Activated T-cell treated with anti-CD3 and anti-CD28 coated beads, Interleukin-2, amount 50 U/mL, for 72 hours (primary cell): Measurements from ENCODE around the gene DNAJC1. TPM values are rescaled to one million over a fixed set of nuclear protein-coding genes. Genes with fewer than 3 reads are reported as not detected.
"Not testable (repeated sequence)": the region's sequence is repeated elsewhere in the genome, so short reads cannot be mapped to it uniquely, and the experiment has no call there.

Source experiments
- ATAC-seq, 2 donors: fragments of 150-1000 bp; cut with Tn5 transposase; replicated peaks in 1 of 2; 2 replicates each; pipeline ENCODE4 v1.10.0; 2021; ENCODE audit warnings: moderate library complexity in 2 of 2, mild to moderate bottlenecking in 1 of 2
- DNase-seq, 2 donors: peaks; one replicate each; pipeline ENCODE4 v3.0.0; 2021 to 2022; ENCODE audit warnings: mixed read lengths in 1 of 2
- H3K27ac Mint-ChIP-seq: one replicate; pipeline ENCODE4 v1.8.0; 2022; ENCODE audit warnings: mild to moderate bottlenecking, moderate library complexity, mixed read lengths
- H3K27me3 Mint-ChIP-seq: one replicate; pipeline ENCODE4 v1.8.0; 2022; ENCODE audit warnings: low read depth, mixed read lengths
- H3K36me3 Mint-ChIP-seq, 2 donors: one replicate each; pipeline ENCODE4 v1.8.0; 2022; ENCODE audit warnings: mixed read lengths in 2 of 2, mild to moderate bottlenecking in 1 of 2; ENCODE audit not compliant: insufficient read depth in 2 of 2
- H3K4me1 Mint-ChIP-seq: one replicate; pipeline ENCODE4 v1.8.0; 2022; ENCODE audit warnings: low read depth, mixed read lengths
- H3K4me3 Mint-ChIP-seq, 2 donors: one replicate each; pipeline ENCODE4 v1.8.0; 2022; ENCODE audit warnings: mild to moderate bottlenecking in 2 of 2, mixed read lengths in 2 of 2, moderate library complexity in 2 of 2
- H3K9me3 Mint-ChIP-seq, 2 donors: one replicate each; pipeline ENCODE4 v1.8.0; 2022; ENCODE audit warnings: mixed read lengths in 2 of 2
- total RNA-seq, 2 donors: library from RNA; stranded (reverse); gene quantifications; one replicate each; pipeline ENCODE4 v1.2.3, GENCODE V29; 2022

The DNAJC1 gene
- total RNA-seq, 2 donors from 2014 or later = 40.6 to 42.4 TPM

DNA sequence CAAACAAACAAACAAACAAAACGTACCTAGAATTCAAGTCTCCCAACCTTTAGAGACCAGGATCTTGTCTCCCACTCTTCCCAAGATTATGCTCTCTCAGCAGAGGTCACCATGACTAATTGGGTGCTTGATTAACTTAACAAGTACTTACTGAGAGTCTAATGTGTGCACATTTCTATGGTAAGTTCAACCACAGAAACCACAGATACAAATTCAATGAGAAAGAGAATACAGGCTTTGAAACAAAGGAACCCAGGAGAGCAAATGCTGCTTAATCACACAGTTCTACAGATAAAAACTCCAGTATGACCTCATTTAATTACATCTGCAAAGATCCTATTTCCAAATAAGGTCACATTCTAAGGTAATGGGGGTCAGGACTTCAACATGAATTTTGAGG lies 142.8 kb downstream of the DNAJC1 start:
- Mint-ChIP-seq H3K4me1 (no peaks in the 10 kb centered on the region), H3K27me3 (no peaks in the 10 kb centered on the region), H3K36me3 (peaks cover 0 to 1% of the 10 kb centered on the region in 2 donors), H3K27ac (peak overlapping the region; percentile 87), H3K4me3 (no peak overlapping the region), H3K9me3 (no peaks in the 10 kb centered on the region)
- no peak for ATAC-seq
- DNase-seq = no peak

DNA sequence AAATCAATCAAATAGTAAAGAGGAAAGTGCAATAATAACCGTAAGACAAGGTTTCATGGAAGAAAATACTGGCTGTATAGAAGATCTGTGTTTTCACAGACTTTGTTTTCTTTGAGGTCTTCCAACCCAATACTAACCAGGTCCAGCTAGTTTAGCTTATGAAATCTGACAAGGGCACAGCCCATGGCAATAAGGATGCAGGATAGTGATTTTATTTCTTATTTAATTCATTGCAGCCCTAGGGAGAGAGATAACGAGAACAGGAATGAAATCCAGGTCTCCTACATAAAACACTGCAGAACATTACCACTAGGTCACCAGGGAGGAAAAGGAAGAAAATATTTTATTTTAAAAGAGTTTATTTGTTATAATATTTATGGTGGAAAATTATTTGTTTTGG lies 145.1 kb downstream of the DNAJC1 start:
- no peak overlapping the region for H3K4me3 Mint-ChIP-seq
- DNase-seq (no peak), ATAC-seq (no peak)

DNA sequence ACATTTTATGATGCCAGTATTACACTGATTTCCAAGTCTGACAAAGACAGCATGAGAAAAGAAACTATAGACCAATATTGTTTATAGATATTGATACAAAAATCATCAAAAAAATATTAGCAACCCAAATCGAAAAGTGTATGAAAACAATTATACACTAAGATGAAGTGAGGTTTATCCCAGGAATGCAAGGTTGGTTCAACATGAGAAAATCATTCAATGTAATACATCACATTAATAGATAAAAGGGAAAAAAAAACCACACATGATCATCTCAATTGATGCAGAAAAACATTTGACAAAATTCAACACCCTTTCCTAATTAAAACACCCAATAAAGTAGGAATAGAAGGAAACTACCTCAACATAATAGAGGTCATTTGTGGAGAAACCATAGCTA lies 153.9 kb downstream of the DNAJC1 start:
- H3K4me1 Mint-ChIP-seq = no peaks in the 10 kb centered on the region
- peaks cover 9 to 13% of the 10 kb centered on the region in 2 donors for H3K9me3 Mint-ChIP-seq
- no peak for ATAC-seq
- H3K27me3 Mint-ChIP-seq = no peaks in the 10 kb centered on the region
- H3K36me3 Mint-ChIP-seq = peaks cover 16 to 31% of the 10 kb centered on the region in 2 donors
- H3K27ac Mint-ChIP-seq = no peak overlapping the region
- no peak for DNase-seq
- H3K4me3 Mint-ChIP-seq = no peak overlapping the region

More for the DNA sequence above, 145.1 kb downstream of the DNAJC1 start:
- Mint-ChIP-seq H3K36me3 (peaks cover 0 to 1% of the 10 kb centered on the region in 2 donors), H3K27me3 (no peaks in the 10 kb centered on the region), H3K9me3 (no peaks in the 10 kb centered on the region), H3K27ac (no peak overlapping the region), H3K4me1 (no peaks in the 10 kb centered on the region)

DNA sequence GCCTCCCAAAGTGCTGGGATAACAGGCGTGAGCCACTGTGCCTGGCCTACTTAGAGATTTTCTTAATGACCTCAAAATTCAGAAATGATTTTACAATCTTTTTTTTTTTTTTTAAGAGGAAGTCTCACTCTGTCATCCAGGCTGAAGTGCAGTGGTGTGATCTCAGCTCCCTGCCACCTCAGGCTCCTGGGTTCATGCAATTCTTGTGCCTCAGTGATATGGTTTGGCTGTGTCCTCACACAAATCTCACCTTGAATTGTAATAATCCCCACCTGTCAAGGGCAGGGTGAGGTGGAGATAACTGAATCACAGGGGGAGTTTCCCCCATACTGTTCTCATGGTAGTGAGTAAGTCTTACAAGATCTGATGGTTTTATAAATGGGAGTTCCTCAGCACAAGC lies 159.9 kb downstream of the DNAJC1 start:
- Mint-ChIP-seq H3K4me3 (no peak overlapping the region), H3K4me1 (no peaks in the 10 kb centered on the region), H3K27me3 (no peaks in the 10 kb centered on the region), H3K27ac (no peak overlapping the region), H3K36me3 (peaks cover 13 to 14% of the 10 kb centered on the region in 2 donors), H3K9me3 (peaks cover 5 to 15% of the 10 kb centered on the region in 2 donors)
- no peak for ATAC-seq
- DNase-seq = no peak

DNA sequence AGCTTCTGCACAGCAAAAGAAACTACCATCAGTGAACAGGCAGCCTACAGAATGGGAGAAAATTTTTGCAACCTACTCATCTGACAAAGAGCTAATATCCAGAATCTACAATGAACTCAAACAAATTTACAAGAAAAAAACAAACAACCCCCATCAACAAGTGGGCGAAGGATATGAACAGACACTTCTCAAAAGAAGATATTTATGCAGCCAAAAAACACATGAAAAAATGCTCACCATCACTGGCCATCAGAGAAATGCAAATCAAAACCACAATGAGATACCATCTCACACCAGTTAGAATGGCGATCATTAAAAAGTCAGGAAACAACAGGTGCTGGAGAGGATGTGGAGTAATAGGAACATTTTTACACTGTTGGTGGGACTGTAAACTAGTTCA lies 162.3 kb downstream of the DNAJC1 start:
- peaks cover 13 to 15% of the 10 kb centered on the region in 2 donors for H3K36me3 Mint-ChIP-seq
- H3K4me1 Mint-ChIP-seq, ATAC-seq, H3K27me3 Mint-ChIP-seq, H3K4me3 Mint-ChIP-seq, H3K27ac Mint-ChIP-seq, DNase-seq: not testable (repeated sequence)
- peaks cover 5 to 17% of the 10 kb centered on the region in 2 donors for H3K9me3 Mint-ChIP-seq

DNA sequence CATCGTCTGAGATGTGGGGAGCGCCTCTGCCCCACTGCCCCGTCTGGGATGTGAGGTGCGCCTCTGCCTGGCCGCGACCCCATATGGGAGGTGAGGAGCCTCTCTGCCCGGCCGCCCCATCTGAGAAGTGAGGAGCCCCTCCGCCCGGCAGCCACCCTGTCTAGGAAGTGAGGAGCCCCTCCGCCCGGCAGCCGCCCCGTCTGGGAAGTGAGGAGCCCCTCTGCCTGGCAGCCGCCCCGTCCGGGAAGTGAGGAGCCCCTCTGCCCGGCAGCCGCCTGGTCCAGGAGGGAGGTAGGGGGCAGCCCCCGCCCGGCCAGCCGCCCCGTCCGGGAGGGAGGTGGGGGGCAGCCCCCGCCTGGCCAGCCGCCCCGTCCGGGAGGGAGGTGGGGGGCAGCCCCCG lies 166.0 kb downstream of the DNAJC1 start:
- H3K27ac Mint-ChIP-seq, ATAC-seq, H3K4me3 Mint-ChIP-seq, DNase-seq, H3K27me3 Mint-ChIP-seq, H3K4me1 Mint-ChIP-seq: not testable (repeated sequence)
- H3K9me3 Mint-ChIP-seq = peaks cover 11 to 26% of the 10 kb centered on the region in 2 donors
- peaks cover 30 to 38% of the 10 kb centered on the region in 2 donors for H3K36me3 Mint-ChIP-seq

DNA sequence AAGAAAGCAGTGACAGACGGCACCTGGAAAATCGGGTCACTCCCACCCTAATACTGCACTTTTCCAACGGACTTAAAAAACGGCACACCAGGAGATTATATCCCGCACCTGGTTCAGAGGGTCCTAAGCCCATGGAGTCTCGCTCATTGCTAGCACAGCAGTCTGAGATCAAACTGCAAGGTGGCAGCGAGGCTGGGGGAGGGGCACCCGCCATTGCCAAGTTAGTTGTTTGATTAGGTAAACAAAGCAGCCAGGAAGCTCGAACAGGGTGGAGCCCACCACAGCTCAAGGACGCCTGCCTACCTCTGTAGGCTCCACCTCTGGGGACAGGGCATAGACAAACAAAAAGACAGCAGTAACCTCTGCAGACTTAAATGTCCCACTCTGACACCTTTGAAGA lies 169.0 kb downstream of the DNAJC1 start:
- not testable (repeated sequence) for H3K4me3 Mint-ChIP-seq, H3K4me1 Mint-ChIP-seq, H3K27ac Mint-ChIP-seq, ATAC-seq, H3K27me3 Mint-ChIP-seq, DNase-seq
- peaks cover 22 to 36% of the 10 kb centered on the region in 2 donors for H3K9me3 Mint-ChIP-seq
- H3K36me3 Mint-ChIP-seq = peaks cover 41 to 50% of the 10 kb centered on the region in 2 donors

DNA sequence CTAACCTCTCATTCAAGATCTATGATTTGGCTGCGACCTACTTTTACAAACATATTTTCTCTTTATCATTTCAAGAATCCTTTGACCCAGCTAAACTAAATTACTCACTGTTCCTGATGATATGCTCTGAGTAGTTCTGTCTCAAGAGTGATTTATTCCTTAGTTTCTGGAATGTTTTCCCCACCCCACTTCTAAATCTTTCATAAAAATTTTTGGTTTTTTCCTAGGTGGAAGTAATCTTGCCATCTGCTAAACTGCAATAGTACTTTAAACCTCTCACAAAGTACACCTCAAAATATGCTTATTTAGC lies 170.8 kb downstream of the DNAJC1 start:
- Mint-ChIP-seq H3K27me3 (no peaks in the 10 kb centered on the region), H3K36me3 (peaks cover 32 to 47% of the 10 kb centered on the region in 2 donors), H3K9me3 (peaks cover 19 to 26% of the 10 kb centered on the region in 2 donors), H3K4me1 (no peaks in the 10 kb centered on the region), H3K27ac (no peak overlapping the region), H3K4me3 (no peak overlapping the region)
- ATAC-seq = no peak
- no peak for DNase-seq

DNA sequence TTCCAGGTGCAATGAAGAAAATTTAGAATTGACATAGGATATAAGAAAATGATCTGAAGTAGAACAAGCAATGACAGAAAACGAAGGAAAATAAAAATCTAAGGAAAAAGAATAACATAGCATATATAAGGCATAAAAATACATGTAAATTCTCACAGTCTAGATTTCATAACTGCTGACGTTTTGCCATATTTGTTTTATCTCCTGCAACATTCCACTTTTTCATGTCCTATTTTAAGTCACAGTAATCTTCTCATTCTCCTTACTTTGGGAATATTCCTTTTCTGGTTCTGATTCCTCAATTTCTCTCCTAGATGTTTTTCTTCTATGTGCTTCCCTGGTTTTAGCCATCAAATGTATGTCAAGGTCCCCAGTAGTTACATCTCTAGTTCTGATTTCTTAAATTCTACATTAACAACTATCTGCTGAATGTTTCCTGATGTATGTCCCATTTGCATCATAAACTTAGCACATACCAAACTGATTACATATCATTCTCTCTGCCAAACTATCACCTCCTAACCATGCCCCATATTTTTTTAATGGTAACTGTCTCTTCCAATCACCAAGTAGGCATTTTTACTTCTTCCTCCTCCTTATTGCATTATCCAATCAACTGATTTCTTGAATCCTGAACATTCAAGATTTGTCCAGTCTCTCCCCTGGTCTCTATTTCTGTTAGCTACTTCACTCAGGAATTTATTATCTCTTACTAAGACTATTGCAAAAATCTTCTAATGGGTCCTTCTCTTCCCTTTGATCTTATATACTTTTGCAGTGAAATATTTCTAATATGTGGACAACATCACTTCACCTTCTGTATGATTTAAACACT lies 171.3 kb downstream of the DNAJC1 start:
- DNase-seq = no peak
- Mint-ChIP-seq H3K27me3 (no peaks in the 10 kb centered on the region), H3K9me3 (peaks cover 19 to 28% of the 10 kb centered on the region in 2 donors), H3K27ac (no peak overlapping the region), H3K4me3 (no peak overlapping the region), H3K36me3 (peaks cover 35 to 52% of the 10 kb centered on the region in 2 donors), H3K4me1 (no peaks in the 10 kb centered on the region)
- no peak for ATAC-seq

DNA sequence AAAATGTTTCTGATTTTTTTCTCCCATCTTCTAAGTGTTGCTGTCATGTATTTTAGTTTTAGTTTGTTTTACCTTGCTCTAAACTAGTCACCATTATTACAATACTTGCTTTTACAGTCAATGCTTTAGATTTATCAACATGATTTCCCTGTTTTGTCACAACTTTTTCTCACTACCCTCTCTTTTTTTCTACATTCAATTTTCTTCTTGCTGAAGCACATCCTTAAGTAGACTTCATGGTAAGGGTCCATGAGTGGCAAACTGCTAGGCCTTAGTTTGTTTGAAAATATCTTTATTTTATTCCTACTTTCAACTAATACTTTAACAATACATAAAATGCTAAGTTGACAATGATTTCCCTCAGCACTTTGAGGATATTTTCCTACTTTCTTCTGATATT lies 173.5 kb downstream of the DNAJC1 start:
- no peak for ATAC-seq
- Mint-ChIP-seq H3K4me3 (no peak overlapping the region), H3K4me1 (no peaks in the 10 kb centered on the region), H3K36me3 (peaks cover 37 to 56% of the 10 kb centered on the region in 2 donors), H3K27me3 (no peaks in the 10 kb centered on the region), H3K9me3 (peaks cover 21 to 31% of the 10 kb centered on the region in 2 donors), H3K27ac (no peak overlapping the region)
- no peak for DNase-seq

DNA sequence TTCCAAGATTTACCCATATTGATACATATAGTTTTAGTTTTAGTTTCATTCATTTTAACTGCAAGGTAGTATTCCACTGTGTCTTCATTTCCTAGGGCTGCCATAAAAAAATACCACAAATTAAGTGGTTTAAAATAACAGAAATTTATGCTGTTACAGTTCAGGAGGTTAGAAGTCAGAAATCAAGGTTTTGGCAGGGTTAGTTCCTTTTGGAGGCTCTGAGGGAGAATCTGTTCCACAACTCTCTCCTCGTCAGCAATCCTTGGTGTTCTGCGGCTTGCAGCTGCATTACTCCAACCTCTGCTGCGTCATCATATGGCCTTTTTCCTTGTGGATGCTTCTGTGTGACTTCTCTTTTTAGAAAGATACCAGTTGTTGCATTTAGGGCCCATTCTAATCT lies 176.2 kb downstream of the DNAJC1 start:
- no peak for DNase-seq
- H3K36me3 Mint-ChIP-seq = peaks cover 27 to 41% of the 10 kb centered on the region in 2 donors
- peaks cover 21 to 25% of the 10 kb centered on the region in 2 donors for H3K9me3 Mint-ChIP-seq
- no peaks in the 10 kb centered on the region for H3K4me1 Mint-ChIP-seq
- H3K27me3 Mint-ChIP-seq = no peaks in the 10 kb centered on the region
- ATAC-seq = no peak
- H3K27ac Mint-ChIP-seq = no peak overlapping the region
- H3K4me3 Mint-ChIP-seq = no peak overlapping the region

DNA sequence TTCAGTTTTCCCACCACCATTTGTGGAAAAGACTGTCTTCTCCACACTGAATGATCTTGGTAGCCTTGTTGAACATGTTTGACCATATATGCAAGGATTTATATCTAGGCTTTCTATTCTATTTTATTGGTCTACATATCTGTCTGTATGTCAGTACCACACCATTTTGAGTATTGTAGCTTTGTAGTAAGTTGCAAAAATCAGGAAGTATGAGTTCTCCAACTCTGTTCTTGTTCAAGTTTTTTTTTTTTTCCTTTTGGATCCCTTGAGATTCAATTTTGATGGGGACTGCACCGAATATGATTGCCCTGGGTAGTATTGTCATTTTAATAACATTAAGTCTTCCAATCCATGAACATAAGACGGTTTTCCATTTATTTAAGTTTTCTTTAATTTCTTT lies 176.8 kb downstream of the DNAJC1 start:
- Mint-ChIP-seq H3K27me3 (no peaks in the 10 kb centered on the region), H3K4me1 (no peaks in the 10 kb centered on the region), H3K4me3 (no peak overlapping the region), H3K36me3 (peaks cover 25 to 40% of the 10 kb centered on the region in 2 donors), H3K27ac (no peak overlapping the region), H3K9me3 (peaks cover 18 to 23% of the 10 kb centered on the region in 2 donors)
- ATAC-seq = no peak
- no peak for DNase-seq

DNA sequence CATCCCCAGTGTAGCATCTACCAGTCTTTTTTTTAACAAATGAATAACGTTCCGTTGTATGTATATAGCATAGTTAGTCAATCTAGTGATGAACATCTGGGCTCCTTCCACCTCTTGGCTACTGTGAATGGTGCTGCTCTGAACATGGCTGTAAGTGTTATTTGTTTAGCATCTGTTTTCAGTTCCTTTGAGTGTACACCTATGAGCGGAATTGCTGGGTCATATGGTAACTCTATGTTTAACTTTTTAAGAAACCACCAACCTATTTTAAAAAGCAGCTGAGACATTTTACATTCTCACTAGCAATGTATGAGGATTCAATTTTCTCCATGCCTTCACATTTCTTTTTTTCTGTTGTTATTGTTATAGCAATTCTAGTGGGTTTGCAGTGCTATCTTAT lies 178.2 kb downstream of the DNAJC1 start:
- Mint-ChIP-seq H3K27me3 (no peaks in the 10 kb centered on the region), H3K27ac (no peak overlapping the region), H3K36me3 (peaks cover 22 to 33% of the 10 kb centered on the region in 2 donors), H3K9me3 (peaks cover 16 to 18% of the 10 kb centered on the region in 2 donors), H3K4me1 (no peaks in the 10 kb centered on the region), H3K4me3 (no peak overlapping the region)
- no peak for DNase-seq
- ATAC-seq = no peak

DNA sequence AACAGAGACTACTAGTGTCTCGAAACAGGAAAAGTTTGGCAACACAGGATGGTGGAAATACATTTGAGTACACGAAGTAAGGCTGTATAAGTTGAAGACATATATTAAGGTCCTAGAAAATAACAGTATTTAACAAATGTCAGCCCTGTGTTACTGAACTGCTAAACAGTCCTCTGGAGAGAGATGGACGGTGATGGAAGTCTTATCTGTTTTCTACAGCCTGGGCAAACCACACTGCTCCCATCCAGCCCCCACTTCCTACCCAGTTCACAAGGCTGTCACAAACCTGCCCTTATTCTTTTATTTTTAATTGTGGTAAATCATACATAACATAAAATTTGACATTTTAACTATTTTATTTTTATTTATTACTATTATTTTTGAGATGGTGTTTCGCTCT lies 179.1 kb downstream of the DNAJC1 start:
- DNase-seq = no peak
- no peak overlapping the region for H3K27ac Mint-ChIP-seq
- peaks cover 15 to 27% of the 10 kb centered on the region in 2 donors for H3K36me3 Mint-ChIP-seq
- peaks cover 10 to 12% of the 10 kb centered on the region in 2 donors for H3K9me3 Mint-ChIP-seq
- no peak overlapping the region for H3K4me3 Mint-ChIP-seq
- no peak for ATAC-seq
- H3K4me1 Mint-ChIP-seq = no peaks in the 10 kb centered on the region
- H3K27me3 Mint-ChIP-seq = no peaks in the 10 kb centered on the region
